Panc1 (cell line): ENCODE results near the gene AMIGO3. TPM values are rescaled to one million over a fixed set of nuclear protein-coding genes. Genes with fewer than 3 reads are reported as not detected.

ENCODE experiments used
- ATAC-seq: fragments of 200-7000 bp; cut with Tn5 transposase; 2 replicates; pipeline ENCODE4 v1.9.1; 2020; ENCODE audit warnings: mild to moderate bottlenecking, moderate library complexity
- BruUV-seq: library from RNA; stranded (reverse); fragments of 400-500 nt; replicated peaks from 2 replicates; lab custom pipeline; 2021; lab: Mats Ljungman, UMichigan
- CTCF ChIA-PET: fragments of 300-600 bp; sonication (Branson Sonifier 250); formaldehyde crosslinking; loops from one replicate; lab custom pipeline; 2022; ENCODE audit warnings: antibody characterized with exemption; lab: Charles Lee
- POLR2A ChIA-PET: fragments of 300-600 bp; sonication (Branson Sonifier 250); formaldehyde crosslinking; loops from one replicate; lab custom pipeline; 2022; ENCODE audit warnings: antibody characterized with exemption; lab: Charles Lee
- DNase-seq: peaks from one replicate; pipeline ENCODE4 v3.0.0-alpha.2; 2010; ENCODE audit warnings: low read depth, low spot score
- H3K27ac ChIP-seq: 2 replicates; pipeline ENCODE4 v1.5.1; 2011; ENCODE audit warnings: mild to moderate bottlenecking, low read length, inconsistent platforms
- H3K27me3 ChIP-seq: fragments of 200-500 bp; sonication (Bioruptor generic); 2 replicates; pipeline ENCODE4 v1.6.0; 2014; ENCODE audit warnings: low read length, inconsistent platforms; ENCODE audit not compliant: control insufficient read depth, insufficient read depth
- H3K36me3 ChIP-seq: fragments of 200-500 bp; sonication (Bioruptor generic); 2 replicates; pipeline ENCODE4 v1.5.1; 2014; ENCODE audit warnings: inconsistent platforms, mild to moderate bottlenecking, low read length, moderate library complexity; ENCODE audit not compliant: control insufficient read depth, insufficient read depth
- H3K4me1 ChIP-seq: 2 replicates; pipeline ENCODE4 v1.5.1; 2011; ENCODE audit warnings: inconsistent platforms, mild to moderate bottlenecking, low read length, moderate library complexity; ENCODE audit not compliant: control insufficient read depth, insufficient read depth
- H3K4me3 ChIP-seq, 2 experiments: 2 replicates each; pipeline ENCODE4 v1.5.1; 2011 to 2012; ENCODE audit warnings: low read depth in 2 of 2, low read length in 2 of 2, mild to moderate bottlenecking in 2 of 2, inconsistent platforms in 1 of 2, moderate library complexity in 1 of 2
- H3K9me3 ChIP-seq: fragments of 200-500 bp; sonication (Bioruptor generic); 2 replicates; pipeline ENCODE4 v1.5.1; 2014; ENCODE audit warnings: low read depth, mild to moderate bottlenecking, inconsistent platforms, low read length, moderate library complexity; ENCODE audit not compliant: control insufficient read depth, insufficient read depth
- CTCF ChIP-seq: fragments of 450-650 bp; IDR thresholded peaks from 2 replicates; pipeline ENCODE4 v1.5.1; 2017; ENCODE audit warnings: mild to moderate bottlenecking
- POLR2AphosphoS5 ChIP-seq: IDR thresholded peaks from 2 replicates; pipeline ENCODE4 v1.6.1; 2012; ENCODE audit warnings: mild to moderate bottlenecking, low read depth, low read length, moderate library complexity
- REST ChIP-seq, 2 experiments: IDR thresholded peaks; 2 replicates each; pipeline ENCODE4 v1.6.1; 2011 to 2012; ENCODE audit warnings: low read depth in 2 of 2, control low read depth in 1 of 2, low read length in 1 of 2, mild to moderate bottlenecking in 1 of 2, moderate library complexity in 1 of 2; ENCODE audit not compliant: insufficient read depth in 1 of 2
- TCF7L2 ChIP-seq: IDR thresholded peaks from 2 replicates; pipeline ENCODE4 v1.6.1; 2011; ENCODE audit warnings: mild to moderate bottlenecking, low read depth, low read length, inconsistent platforms
- in situ Hi-C: cut with HindIII; loops from 2 replicates; pipeline ENCODE4 v1.10.0; 2016; ENCODE audit warnings: low sequenced_read_pairs, low pct_unique_long_range_greater_than_20kb
- intact Hi-C: fragments of 100-400 bp; cut with micrococcal nuclease; formaldehyde crosslinking; loops from one replicate; pipeline ENCODE4 v1.10.0; 2022; ENCODE audit not compliant: unreplicated experiment
- total RNA-seq: library from RNA; stranded (reverse); gene quantifications from one replicate; pipeline ENCODE4 v1.2.1, GENCODE V29; 2021; ENCODE audit not compliant: unreplicated experiment

The AMIGO3 gene
- total RNA-seq, 1 experiment from 2014 or later: 0.72 TPM

- Histone ChIP-seq H3K4me1 (peaks cover 16% of the 10 kb centered on the region), H3K36me3 (peaks cover 3% of the 10 kb centered on the region), H3K27me3 (no peaks in the 10 kb centered on the region), H3K4me3 (peak overlapping the region; percentile 59 to 89), H3K9me3 (no peaks in the 10 kb centered on the region), H3K27ac (peak overlapping the region; percentile 90)
- TF ChIP-seq REST (IDR thresholded peaks at IDR 0.05; ENCODE audit: insufficient read depth in 1 of 2, low read depth in 2 of 2, low read length in 1 of 2): no peak
- no peak for TF ChIP-seq TCF7L2
- in situ Hi-C loops: no loop called here
- POLR2A ChIA-PET: no interaction called here
- CTCF ChIA-PET: no interaction called here
- intact Hi-C loops: no loop called here
- DNase-seq (no peak), ATAC-seq (no peak)
- BruUV-seq: no TSS peak
Observed at GRCh38 chr3:49724586-49724985, 5.1 kb upstream of the AMIGO3 start.

- H3K9me3 ChIP-seq: no peaks in the 10 kb centered on the region
- H3K4me1 ChIP-seq: peaks cover 16% of the 10 kb centered on the region
- peak within 1 kb of the TSS; percentile 90 for H3K27ac ChIP-seq
- TF ChIP-seq CTCF (no peak), POLR2AphosphoS5 (peak; percentile 85), REST (IDR thresholded peaks at IDR 0.05; ENCODE audit: insufficient read depth in 1 of 2, low read depth in 2 of 2, low read length in 1 of 2) (0 out of 4 replicates have a peak, but pooled peaks of 1 of the 2 experiments have one; percentile 15)
- TSS peak; percentile 73 for BruUV-seq
- peaks cover 3% of the 10 kb centered on the region for H3K36me3 ChIP-seq
- H3K4me3 ChIP-seq: peak within 1 kb of the TSS; percentile 72 to 89
- ATAC-seq (peak; percentile 90), DNase-seq (peak; percentile 48)
- H3K27me3 ChIP-seq: no peaks in the 10 kb centered on the region
- intact Hi-C loops (no loop called here), in situ Hi-C loops (no loop called here)
- POLR2A ChIA-PET: no interaction called here
- CTCF ChIA-PET: interaction anchor here (0.6 kb wide), 1 partner anchor 118 kb away, joined by 3 read pairs; no protein-coding TSS in a partner anchor
Observed at GRCh38 chr3:49723628-49724551, 4.4 kb upstream of the AMIGO3 start, which contains the start of gene GMPPB. Gene GMPPB, minus strand, starts transcription at chr3:49723951. Its CDS starts 225 bp downstream, at chr3:49723726.
